Cardiac septum (tissue), 1 donor: ENCODE results near the gene POLDIP2. TPM values are rescaled to one million over a fixed set of nuclear protein-coding genes. Genes with fewer than 3 reads are reported as not detected.
A peak's percentile ranks its signal among the peaks of the same experiment; 100 is the strongest.

Source experiments
- DNase-seq: peaks from one replicate; pipeline ENCODE4 v3.0.0-alpha.2; 2020; ENCODE audit warnings: low spot score
- intact Hi-C: fragments of 100-400 bp; cut with DNase I; formaldehyde crosslinking; loops from one replicate; pipeline ENCODE4 v1.14.0; 2022
- long read RNA-seq: library from polyadenylated mRNA; unstranded; transcript quantifications from one replicate; pipeline ENCODE4 v2.0.0, GENCODE V29; 2021
- total RNA-seq: library from RNA; stranded (reverse); fragmentation: NEBNext Ultra II Directional; extraction: Animal tissue kit (Norgen Biotek cat#: 25700); gene quantifications from one replicate; pipeline ENCODE4 v1.2.1, GENCODE V29; 2021
- donor health status: DM: no; HTN: no; CAD: no.

POLDIP2 gene, protein sequence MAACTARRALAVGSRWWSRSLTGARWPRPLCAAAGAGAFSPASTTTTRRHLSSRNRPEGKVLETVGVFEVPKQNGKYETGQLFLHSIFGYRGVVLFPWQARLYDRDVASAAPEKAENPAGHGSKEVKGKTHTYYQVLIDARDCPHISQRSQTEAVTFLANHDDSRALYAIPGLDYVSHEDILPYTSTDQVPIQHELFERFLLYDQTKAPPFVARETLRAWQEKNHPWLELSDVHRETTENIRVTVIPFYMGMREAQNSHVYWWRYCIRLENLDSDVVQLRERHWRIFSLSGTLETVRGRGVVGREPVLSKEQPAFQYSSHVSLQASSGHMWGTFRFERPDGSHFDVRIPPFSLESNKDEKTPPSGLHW
- 127 TPM for total RNA-seq
- long read RNA-seq, transcript POLDIP2-201 (11 exons, 2,121 nt), result major isoform, 403 of 452 reads
- long read RNA-seq, partial matches to known transcripts, result 23 of 452 reads
- long read RNA-seq, other reads (novel, unspliced or antisense), result 25 of 452 reads

- intact Hi-C loops, result loop anchor here (1.0 kb wide), 1 partner anchor 22 kb away; the partner anchor contains the start of genes IFT20 and TNFAIP1
Measured at GRCh38 chr17:28357061-28357900, at the start of gene POLDIP2. Gene POLDIP2 (minus strand): TSS chr17:28357527. CDS start chr17:28357448, 79 bp downstream.

GRCh38 chr17:28406473-28406814, 49.1 kb upstream of the POLDIP2 start:
- intact Hi-C loops, result no loop called here
- DNase-seq, result no peak

More at GRCh38 chr17:28357061-28357900, at the start of gene POLDIP2:
- peak; percentile 98 for DNase-seq

GRCh38 chr17:28405632-28406472, 48.5 kb upstream of the POLDIP2 start, which contains the start of gene SLC46A1:
Gene SLC46A1 (minus strand): TSS chr17:28406212. CDS start chr17:28406114, 98 bp downstream.
- intact Hi-C loops, result no loop called here
- DNase-seq, result peak; percentile 82

DNA sequence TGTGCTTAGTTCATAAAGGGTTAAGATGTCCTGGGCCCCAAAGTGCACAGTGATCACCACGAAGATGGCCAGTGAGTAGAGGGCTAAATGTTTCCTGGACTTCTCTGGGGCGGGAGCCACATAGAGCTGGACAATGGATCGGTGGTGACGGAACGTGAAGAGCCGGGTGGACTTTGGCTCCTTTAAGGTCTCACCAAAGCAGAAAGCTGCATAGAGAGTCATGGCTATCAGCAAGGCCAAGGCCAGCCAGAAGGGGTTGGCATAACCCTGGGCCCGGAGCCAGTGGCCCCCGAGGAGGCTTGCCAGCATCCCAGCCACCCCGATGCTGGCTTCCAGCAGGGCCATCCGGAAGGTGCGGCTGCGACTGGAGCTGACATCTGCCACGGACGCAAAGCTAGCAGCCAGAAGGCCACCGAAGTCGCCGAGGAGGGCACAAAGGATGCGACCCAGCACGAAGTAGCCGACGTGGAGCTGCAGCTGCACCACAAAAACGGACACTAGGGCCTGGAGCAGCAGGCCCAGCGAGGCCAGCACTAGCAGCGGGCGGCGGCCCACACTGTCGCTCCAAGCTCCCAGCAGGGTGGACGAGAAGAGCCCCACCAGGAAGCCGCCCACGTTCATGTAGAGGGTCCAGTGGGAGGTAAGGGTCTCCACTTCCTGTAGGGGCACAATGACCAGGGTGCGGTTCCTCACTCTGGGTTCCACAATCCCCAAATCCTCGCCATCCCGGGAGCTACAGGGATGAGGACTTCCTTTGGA, 47.7 kb upstream of the POLDIP2 start:
- intact Hi-C loops, result no loop called here
- DNase-seq, result no peak

GRCh38 chr17:28404461-28404811, 47.1 kb upstream of the POLDIP2 start:
- intact Hi-C loops, result no loop called here
- no peak for DNase-seq

DNA sequence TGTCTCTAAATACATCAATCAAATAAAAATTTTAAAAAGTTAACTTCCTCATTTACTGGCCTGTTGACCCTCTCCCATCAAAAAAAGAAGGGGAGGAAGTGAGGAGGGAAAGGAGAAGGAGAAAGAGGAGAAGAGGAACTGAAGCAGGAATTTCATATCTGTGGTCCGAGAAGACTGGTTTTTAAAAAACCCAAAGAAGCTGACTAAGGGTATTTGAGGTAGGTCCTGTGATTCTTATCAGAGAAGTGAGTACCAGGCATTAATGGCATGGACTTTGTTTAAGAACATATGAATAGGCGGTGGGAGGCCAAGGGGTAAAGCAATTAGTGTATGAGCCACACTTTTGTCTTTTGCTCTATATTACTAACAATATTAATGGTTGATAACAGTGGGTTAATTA, 46.7 kb upstream of the POLDIP2 start:
- intact Hi-C loops, result no loop called here
- no peak for DNase-seq

DNA sequence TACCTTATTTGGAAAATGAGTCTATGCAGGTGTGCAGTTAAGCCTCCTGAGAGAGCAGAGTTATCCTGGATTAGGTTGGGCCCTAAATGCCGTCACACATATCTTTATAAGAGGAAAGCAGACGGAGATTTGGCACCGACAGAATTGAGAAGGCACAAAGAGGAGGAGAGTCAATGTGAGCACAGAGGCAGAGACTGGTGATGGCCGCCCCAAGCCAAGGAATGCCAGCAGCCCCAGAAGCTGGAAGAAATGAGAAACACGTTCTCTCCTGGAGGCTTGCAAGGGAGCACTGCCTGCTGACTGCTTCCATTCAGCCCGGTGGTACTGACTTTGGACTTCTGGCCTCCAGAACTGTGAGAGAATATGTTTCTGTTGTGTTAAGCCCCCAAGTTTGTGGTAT, 45.5 kb upstream of the POLDIP2 start:
- intact Hi-C loops, result no loop called here

DNA sequence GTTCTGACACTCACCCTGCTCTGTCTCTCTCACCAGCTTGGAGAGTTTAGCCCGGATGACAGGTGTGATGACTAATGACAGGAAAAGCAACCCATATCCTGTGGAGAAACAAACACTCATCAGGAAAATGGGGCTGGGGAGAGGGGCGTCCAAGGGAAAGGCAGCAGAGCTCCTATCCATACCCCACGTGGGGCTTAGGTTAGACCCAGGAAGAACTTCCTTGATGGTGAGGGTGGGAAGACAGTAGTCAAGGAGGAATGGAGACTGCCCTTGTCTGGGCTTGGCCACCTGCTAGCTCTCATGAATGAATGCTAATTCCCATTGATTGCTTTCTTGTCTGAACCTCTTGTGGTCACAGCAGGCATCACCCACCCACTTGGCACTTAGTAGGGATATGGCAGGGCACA, 44.9 kb upstream of the POLDIP2 start:
- intact Hi-C loops, result no loop called here
- DNase-seq, result no peak

More for the DNA sequence above, 45.5 kb upstream of the POLDIP2 start:
- DNase-seq, result no peak

GRCh38 chr17:28399808-28400207, 42.5 kb upstream of the POLDIP2 start:
- intact Hi-C loops, result no loop called here
- no peak for DNase-seq

DNA sequence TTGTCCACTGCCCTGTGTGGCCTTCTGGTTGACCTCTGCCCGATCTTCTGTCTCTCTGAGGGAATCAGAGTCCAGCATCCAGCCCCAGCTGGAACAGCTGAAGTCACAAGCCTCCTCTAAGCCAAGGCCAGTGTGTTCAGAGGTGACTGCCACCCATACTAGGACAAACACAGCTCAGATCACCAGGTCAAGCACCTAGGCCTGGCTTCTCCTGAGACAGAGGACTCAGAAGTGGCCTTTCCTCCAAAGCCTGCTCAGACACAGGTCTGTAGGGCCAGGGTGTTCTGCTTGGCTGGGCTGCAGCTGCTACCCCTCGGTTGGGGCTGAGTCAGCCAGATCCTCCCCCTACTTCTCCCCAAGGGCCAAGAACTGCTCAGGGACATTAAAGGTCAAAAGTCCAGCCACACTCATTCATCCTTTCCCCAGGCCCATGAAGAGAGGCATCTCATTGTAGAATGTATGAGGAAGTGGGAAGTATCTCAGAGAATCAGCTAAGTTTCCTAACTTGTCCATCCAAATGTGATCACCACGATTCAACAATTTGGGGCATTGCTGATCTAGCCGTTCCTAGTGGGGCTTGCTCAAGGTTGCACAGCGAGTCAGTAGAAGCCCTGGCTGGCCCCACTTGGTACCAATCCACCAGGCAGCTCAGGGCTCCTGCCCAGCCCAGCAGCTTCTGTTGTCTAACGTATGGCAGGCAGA, 41.1 kb upstream of the POLDIP2 start:
- DNase-seq, result no peak
- intact Hi-C loops, result no loop called here

GRCh38 chr17:28397687-28398279, 40.5 kb upstream of the POLDIP2 start:
- DNase-seq, result no peak
- intact Hi-C loops, result no loop called here

DNA sequence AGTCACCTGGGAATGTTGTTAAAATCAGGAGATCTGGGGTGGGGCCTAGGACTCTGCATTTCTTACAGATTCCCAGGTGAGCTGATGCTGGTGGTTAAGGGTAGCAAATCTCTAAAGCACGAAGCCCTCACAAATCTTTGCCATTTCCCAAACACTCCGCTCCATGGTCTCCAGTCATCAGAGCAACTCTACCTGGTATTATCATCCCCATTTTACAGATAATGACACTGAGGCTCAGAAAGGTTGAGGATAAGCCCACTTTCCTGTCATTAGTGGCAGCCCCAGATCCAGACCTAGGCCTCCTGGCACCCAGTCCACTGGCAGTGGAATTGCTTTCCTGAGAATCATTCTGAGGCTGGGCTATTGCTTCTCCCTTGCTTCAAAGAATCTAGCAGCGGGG, 39.9 kb upstream of the POLDIP2 start:
- DNase-seq, result no peak
- intact Hi-C loops, result no loop called here

DNA sequence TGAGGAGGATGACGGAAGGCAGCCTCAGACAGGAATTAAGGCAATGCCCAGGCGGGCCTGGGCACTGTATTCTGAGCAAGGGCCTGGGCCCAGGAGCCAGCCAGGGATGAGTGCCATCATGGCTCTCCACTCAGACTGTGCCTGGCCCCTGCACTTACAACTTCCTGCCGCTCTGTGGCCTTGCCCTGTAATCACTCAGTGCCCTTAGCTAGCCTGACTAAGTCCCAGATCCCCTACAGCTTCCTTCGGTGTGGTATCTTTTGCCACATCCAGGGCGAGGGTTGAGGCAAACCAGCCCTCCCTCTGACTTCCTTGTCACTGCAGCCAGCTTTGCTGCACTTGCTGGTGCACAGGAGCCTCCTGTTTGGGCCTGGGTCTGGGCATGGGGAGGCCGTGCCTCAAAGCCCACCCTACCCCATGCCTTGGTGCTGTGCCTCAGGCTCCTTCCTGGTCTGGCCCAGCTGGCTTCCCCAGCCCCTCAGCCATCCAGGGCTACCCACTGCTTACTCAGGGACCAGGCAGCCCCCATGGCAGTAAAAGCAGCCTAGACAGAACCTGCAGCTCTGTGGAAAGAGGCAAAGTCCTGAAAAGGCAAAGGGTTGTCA, 39.4 kb upstream of the POLDIP2 start:
- intact Hi-C loops, result no loop called here
- no peak for DNase-seq

- no peak for DNase-seq
- intact Hi-C loops, result no loop called here
Measured at GRCh38 chr17:28395968-28396367, 38.6 kb upstream of the POLDIP2 start.

- no peak for DNase-seq
- intact Hi-C loops, result no loop called here
Measured at GRCh38 chr17:28395426-28395825, 38.1 kb upstream of the POLDIP2 start.

DNA sequence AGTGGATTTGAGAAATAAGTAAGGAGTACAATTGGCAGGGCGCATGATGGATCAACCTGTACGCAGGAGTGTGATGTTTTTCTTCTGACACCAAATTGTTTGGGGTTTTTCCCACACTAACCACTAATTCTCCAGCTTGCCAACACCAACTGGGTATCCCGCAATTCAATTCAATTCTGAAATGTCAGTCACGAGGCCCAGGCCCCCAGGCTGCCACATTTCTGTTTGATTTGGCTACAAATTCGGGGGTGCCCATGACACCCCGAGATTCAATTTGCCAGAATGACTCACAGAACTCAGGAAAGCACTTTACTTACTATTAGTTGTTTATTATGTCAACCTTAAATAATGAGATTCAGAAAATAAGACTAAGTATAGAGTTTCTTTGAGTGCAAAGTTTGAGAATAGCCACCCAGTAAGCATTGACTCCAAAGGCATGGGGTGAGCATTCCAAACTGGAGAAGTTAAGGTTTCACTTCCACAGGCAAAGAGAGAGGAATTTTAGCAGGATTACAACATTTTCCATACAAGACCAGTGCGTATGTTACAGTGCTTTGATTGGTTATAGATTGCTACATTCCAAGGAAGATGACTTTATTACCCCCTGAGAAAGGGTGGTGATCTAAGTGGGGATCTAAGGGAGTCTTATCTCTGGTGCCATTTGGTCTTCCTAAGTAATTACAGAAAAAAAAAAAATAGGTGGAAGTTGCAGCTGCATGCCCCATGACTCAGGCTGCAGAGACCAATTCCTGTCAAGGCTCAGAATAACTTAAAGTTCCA, 37.2 kb upstream of the POLDIP2 start:
- intact Hi-C loops, result no loop called here
- DNase-seq, result no peak

- no peak for DNase-seq
- intact Hi-C loops, result no loop called here
Measured at GRCh38 chr17:28392491-28392890, 35.2 kb upstream of the POLDIP2 start.
